WTC11 (cell line): ENCODE measurements around the gene SAA1. TPM values are rescaled to one million over a fixed set of nuclear protein-coding genes. Genes with fewer than 3 reads are reported as not detected.

Source experiments
- ATAC-seq: fragments of 200-7000 bp; cut with Tn5 transposase; 2 replicates; pipeline ENCODE4 v1.10.0; 2021; ENCODE audit warnings: mild to moderate bottlenecking, moderate library complexity
- CTCF ChIA-PET: fragments of 300-600 bp; sonication (Branson Sonifier 250); formaldehyde crosslinking; loops from one replicate; lab custom pipeline; 2021; ENCODE audit warnings: antibody characterized with exemption; lab: Charles Lee
- POLR2A ChIA-PET: fragments of 350-600 bp; sonication (Branson Sonifier 250); formaldehyde crosslinking; loops from one replicate; lab custom pipeline; 2021; ENCODE audit warnings: antibody characterized with exemption; lab: Charles Lee
- DNase-seq: peaks from one replicate; pipeline ENCODE4 v3.0.0; 2021; ENCODE audit warnings: low spot score
- H3K27ac Mint-ChIP-seq: 2 replicates; pipeline ENCODE4 v1.8.0; 2021; ENCODE audit warnings: mixed read lengths
- H3K27me3 Mint-ChIP-seq: 2 replicates; pipeline ENCODE4 v1.8.0; 2021; ENCODE audit warnings: low read depth, mild to moderate bottlenecking, moderate library complexity, mixed read lengths
- H3K36me3 Mint-ChIP-seq: 2 replicates; pipeline ENCODE4 v1.8.0; 2021; ENCODE audit warnings: mixed read lengths
- H3K4me1 Mint-ChIP-seq: 2 replicates; pipeline ENCODE4 v1.8.0; 2022; ENCODE audit warnings: mixed read lengths
- H3K4me3 Mint-ChIP-seq: 2 replicates; pipeline ENCODE4 v1.8.0; 2021; ENCODE audit warnings: mild to moderate bottlenecking, moderate library complexity, mixed read lengths
- H3K9me3 Mint-ChIP-seq: 2 replicates; pipeline ENCODE4 v1.8.0; 2021; ENCODE audit warnings: mixed read lengths
- ATF1 ChIP-seq: sonication (generic); formaldehyde crosslinking; IDR thresholded peaks from 2 replicates; pipeline ENCODE4 v1.8.1; 2023; ENCODE audit warnings: mild to moderate bottlenecking, moderate library complexity, missing genetic modification reagents
- CREM ChIP-seq: sonication (generic); formaldehyde crosslinking; IDR thresholded peaks from 2 replicates; pipeline ENCODE4 v1.8.1; 2022; ENCODE audit warnings: mild to moderate bottlenecking, missing genetic modification reagents, moderate library complexity
- ELF4 ChIP-seq: sonication (generic); formaldehyde crosslinking; IDR thresholded peaks from 2 replicates; pipeline ENCODE4 v1.8.1; 2022; ENCODE audit warnings: low read depth, mild to moderate bottlenecking, moderate library complexity, missing genetic modification reagents
- FOXP1 ChIP-seq: sonication (generic); formaldehyde crosslinking; IDR thresholded peaks from 2 replicates; pipeline ENCODE4 v1.8.0; 2022; ENCODE audit warnings: missing genetic modification reagents, mild to moderate bottlenecking, moderate library complexity, borderline replicate concordance
- MXD4 ChIP-seq: fragments of 250-450 bp; sonication (Bioruptor Pico); IDR thresholded peaks from 2 replicates; pipeline ENCODE4 v1.8.0; 2021; ENCODE audit warnings: mild to moderate bottlenecking, moderate library complexity, borderline replicate concordance
- NFE2L1 ChIP-seq: sonication (generic); formaldehyde crosslinking; IDR thresholded peaks from 2 replicates; pipeline ENCODE4 v1.8.1; 2023; ENCODE audit warnings: missing genetic modification reagents
- PRRX2 ChIP-seq: fragments of 250-450 bp; sonication (Bioruptor Pico); IDR thresholded peaks from 2 replicates; pipeline ENCODE4 v1.8.0; 2021; ENCODE audit warnings: mild to moderate bottlenecking
- ZNF219 ChIP-seq: sonication (generic); formaldehyde crosslinking; IDR thresholded peaks from 2 replicates; pipeline ENCODE4 v1.8.0; 2023; ENCODE audit warnings: missing genetic modification reagents, mild to moderate bottlenecking, borderline replicate concordance
- ZNF232 ChIP-seq: sonication (generic); formaldehyde crosslinking; IDR thresholded peaks from 2 replicates; pipeline ENCODE4 v1.8.0; 2022; ENCODE audit warnings: mild to moderate bottlenecking, missing genetic modification reagents
- total RNA-seq: library from RNA; stranded (reverse); gene quantifications from 3 replicates; pipeline ENCODE4 v1.2.3, GENCODE V29; 2021
- TF ChIP-seq, protein P1 (sequence below): fragments of 250-450 bp; sonication (Bioruptor Pico); IDR thresholded peaks from 2 replicates; pipeline ENCODE4 v1.9.0; 2021; ENCODE audit warnings: moderate library complexity, mild to moderate bottlenecking, inconsistent platforms, borderline replicate concordance
- TF ChIP-seq, protein P2 (sequence below): sonication (generic); formaldehyde crosslinking; IDR thresholded peaks from 2 replicates; pipeline ENCODE4 v1.8.1; 2023; ENCODE audit warnings: mild to moderate bottlenecking, missing genetic modification reagents
- TF ChIP-seq, protein P3 (sequence below): sonication (generic); formaldehyde crosslinking; IDR thresholded peaks from 2 replicates; pipeline ENCODE4 v1.8.1; 2023; ENCODE audit warnings: mild to moderate bottlenecking, moderate library complexity, missing genetic modification reagents
- TF ChIP-seq, protein P4 (sequence below): sonication (generic); formaldehyde crosslinking; IDR thresholded peaks from 2 replicates; pipeline ENCODE4 v1.8.0; 2022; ENCODE audit warnings: mild to moderate bottlenecking, missing genetic modification reagents
- TF ChIP-seq, protein P5 (sequence below): sonication (generic); formaldehyde crosslinking; IDR thresholded peaks from 2 replicates; pipeline ENCODE4 v1.8.1; 2023; ENCODE audit warnings: mild to moderate bottlenecking, missing genetic modification reagents, moderate library complexity
- TF ChIP-seq, protein P6 (sequence below): sonication (generic); formaldehyde crosslinking; IDR thresholded peaks from 2 replicates; pipeline ENCODE4 v1.8.0; 2022; ENCODE audit warnings: missing genetic modification reagents
- TF ChIP-seq, protein P7 (sequence below): sonication (generic); formaldehyde crosslinking; IDR thresholded peaks from 2 replicates; pipeline ENCODE4 v1.8.0; 2023; ENCODE audit warnings: missing genetic modification reagents, mild to moderate bottlenecking, borderline replicate concordance

SAA1 gene
- total RNA-seq, 1 experiment from 2014 or later, result 7.7 TPM

DNA sequence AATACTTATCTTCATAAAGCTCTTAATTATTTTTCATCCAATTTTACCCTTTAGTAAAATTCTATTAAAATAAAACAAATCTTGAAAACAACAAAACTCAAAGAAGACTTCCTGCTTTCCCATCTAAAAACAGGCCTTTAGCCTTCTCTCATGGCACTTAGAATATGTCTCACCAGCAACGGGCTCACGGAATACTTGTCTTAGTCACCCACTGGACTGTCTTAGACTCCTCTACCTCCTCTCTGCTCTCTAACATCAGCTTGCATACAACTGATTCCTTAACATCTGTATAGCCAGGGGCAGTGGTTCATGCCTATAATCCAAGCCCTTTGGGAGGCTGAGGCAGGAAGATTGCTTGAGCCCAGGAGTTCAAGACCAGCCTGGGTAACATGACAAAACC, 42.2 kb downstream of the SAA1 start:
- ATAC-seq, result no peak
- peaks cover 63% of the 10 kb centered on the region for H3K36me3 Mint-ChIP-seq
- H3K27me3 Mint-ChIP-seq, result no peaks in the 10 kb centered on the region
- H3K27ac Mint-ChIP-seq, result no peak overlapping the region
- POLR2A ChIA-PET, result no interaction called here
- H3K9me3 Mint-ChIP-seq, result no peaks in the 10 kb centered on the region
- TF ChIP-seq, protein P1, sequence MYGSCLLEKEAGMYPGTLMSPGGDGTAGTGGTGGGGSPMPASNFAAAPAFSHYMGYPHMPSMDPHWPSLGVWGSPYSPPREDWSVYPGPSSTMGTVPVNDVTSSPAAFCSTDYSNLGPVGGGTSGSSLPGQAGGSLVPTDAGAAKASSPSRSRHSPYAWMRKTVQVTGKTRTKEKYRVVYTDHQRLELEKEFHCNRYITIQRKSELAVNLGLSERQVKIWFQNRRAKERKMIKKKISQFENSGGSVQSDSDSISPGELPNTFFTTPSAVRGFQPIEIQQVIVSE (CRISPR knock-in tag), result no peak
- TF ChIP-seq, protein P2, sequence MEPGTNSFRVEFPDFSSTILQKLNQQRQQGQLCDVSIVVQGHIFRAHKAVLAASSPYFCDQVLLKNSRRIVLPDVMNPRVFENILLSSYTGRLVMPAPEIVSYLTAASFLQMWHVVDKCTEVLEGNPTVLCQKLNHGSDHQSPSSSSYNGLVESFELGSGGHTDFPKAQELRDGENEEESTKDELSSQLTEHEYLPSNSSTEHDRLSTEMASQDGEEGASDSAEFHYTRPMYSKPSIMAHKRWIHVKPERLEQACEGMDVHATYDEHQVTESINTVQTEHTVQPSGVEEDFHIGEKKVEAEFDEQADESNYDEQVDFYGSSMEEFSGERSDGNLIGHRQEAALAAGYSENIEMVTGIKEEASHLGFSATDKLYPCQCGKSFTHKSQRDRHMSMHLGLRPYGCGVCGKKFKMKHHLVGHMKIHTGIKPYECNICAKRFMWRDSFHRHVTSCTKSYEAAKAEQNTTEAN, result no peak
- TF ChIP-seq PRRX2 (CRISPR knock-in tag), result no peak
- TF ChIP-seq ZNF232 (CRISPR knock-in tag), result no peak
- TF ChIP-seq FOXP1 (CRISPR knock-in tag), result no peak
- no peak for TF ChIP-seq CREM (CRISPR knock-in tag)
- TF ChIP-seq, protein P3, sequence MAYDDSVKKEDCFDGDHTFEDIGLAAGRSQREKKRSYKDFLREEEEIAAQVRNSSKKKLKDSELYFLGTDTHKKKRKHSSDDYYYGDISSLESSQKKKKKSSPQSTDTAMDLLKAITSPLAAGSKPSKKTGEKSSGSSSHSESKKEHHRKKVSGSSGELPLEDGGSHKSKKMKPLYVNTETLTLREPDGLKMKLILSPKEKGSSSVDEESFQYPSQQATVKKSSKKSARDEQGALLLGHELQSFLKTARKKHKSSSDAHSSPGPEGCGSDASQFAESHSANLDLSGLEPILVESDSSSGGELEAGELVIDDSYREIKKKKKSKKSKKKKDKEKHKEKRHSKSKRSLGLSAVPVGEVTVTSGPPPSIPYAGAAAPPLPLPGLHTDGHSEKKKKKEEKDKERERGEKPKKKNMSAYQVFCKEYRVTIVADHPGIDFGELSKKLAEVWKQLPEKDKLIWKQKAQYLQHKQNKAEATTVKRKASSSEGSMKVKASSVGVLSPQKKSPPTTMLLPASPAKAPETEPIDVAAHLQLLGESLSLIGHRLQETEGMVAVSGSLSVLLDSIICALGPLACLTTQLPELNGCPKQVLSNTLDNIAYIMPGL (CRISPR knock-in tag), result no peak
- TF ChIP-seq, protein P4, sequence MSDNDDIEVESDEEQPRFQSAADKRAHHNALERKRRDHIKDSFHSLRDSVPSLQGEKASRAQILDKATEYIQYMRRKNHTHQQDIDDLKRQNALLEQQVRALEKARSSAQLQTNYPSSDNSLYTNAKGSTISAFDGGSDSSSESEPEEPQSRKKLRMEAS (CRISPR knock-in tag), result no peak
- no peak for TF ChIP-seq MXD4 (CRISPR knock-in tag)
- TF ChIP-seq ELF4 (CRISPR knock-in tag), result no peak
- no peak for TF ChIP-seq ZNF219 (CRISPR knock-in tag)
- TF ChIP-seq, protein P5, sequence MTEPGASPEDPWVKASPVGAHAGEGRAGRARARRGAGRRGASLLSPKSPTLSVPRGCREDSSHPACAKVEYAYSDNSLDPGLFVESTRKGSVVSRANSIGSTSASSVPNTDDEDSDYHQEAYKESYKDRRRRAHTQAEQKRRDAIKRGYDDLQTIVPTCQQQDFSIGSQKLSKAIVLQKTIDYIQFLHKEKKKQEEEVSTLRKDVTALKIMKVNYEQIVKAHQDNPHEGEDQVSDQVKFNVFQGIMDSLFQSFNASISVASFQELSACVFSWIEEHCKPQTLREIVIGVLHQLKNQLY (CRISPR knock-in tag), result no peak
- TF ChIP-seq, protein P6, sequence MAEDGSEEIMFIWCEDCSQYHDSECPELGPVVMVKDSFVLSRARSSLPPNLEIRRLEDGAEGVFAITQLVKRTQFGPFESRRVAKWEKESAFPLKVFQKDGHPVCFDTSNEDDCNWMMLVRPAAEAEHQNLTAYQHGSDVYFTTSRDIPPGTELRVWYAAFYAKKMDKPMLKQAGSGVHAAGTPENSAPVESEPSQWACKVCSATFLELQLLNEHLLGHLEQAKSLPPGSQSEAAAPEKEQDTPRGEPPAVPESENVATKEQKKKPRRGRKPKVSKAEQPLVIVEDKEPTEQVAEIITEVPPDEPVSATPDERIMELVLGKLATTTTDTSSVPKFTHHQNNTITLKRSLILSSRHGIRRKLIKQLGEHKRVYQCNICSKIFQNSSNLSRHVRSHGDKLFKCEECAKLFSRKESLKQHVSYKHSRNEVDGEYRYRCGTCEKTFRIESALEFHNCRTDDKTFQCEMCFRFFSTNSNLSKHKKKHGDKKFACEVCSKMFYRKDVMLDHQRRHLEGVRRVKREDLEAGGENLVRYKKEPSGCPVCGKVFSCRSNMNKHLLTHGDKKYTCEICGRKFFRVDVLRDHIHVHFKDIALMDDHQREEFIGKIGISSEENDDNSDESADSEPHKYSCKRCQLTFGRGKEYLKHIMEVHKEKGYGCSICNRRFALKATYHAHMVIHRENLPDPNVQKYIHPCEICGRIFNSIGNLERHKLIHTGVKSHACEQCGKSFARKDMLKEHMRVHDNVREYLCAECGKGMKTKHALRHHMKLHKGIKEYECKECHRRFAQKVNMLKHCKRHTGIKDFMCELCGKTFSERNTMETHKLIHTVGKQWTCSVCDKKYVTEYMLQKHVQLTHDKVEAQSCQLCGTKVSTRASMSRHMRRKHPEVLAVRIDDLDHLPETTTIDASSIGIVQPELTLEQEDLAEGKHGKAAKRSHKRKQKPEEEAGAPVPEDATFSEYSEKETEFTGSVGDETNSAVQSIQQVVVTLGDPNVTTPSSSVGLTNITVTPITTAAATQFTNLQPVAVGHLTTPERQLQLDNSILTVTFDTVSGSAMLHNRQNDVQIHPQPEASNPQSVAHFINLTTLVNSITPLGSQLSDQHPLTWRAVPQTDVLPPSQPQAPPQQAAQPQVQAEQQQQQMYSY (CRISPR knock-in tag), result no peak
- TF ChIP-seq, protein P7, sequence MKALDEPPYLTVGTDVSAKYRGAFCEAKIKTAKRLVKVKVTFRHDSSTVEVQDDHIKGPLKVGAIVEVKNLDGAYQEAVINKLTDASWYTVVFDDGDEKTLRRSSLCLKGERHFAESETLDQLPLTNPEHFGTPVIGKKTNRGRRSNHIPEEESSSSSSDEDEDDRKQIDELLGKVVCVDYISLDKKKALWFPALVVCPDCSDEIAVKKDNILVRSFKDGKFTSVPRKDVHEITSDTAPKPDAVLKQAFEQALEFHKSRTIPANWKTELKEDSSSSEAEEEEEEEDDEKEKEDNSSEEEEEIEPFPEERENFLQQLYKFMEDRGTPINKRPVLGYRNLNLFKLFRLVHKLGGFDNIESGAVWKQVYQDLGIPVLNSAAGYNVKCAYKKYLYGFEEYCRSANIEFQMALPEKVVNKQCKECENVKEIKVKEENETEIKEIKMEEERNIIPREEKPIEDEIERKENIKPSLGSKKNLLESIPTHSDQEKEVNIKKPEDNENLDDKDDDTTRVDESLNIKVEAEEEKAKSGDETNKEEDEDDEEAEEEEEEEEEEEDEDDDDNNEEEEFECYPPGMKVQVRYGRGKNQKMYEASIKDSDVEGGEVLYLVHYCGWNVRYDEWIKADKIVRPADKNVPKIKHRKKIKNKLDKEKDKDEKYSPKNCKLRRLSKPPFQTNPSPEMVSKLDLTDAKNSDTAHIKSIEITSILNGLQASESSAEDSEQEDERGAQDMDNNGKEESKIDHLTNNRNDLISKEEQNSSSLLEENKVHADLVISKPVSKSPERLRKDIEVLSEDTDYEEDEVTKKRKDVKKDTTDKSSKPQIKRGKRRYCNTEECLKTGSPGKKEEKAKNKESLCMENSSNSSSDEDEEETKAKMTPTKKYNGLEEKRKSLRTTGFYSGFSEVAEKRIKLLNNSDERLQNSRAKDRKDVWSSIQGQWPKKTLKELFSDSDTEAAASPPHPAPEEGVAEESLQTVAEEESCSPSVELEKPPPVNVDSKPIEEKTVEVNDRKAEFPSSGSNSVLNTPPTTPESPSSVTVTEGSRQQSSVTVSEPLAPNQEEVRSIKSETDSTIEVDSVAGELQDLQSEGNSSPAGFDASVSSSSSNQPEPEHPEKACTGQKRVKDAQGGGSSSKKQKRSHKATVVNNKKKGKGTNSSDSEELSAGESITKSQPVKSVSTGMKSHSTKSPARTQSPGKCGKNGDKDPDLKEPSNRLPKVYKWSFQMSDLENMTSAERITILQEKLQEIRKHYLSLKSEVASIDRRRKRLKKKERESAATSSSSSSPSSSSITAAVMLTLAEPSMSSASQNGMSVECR (CRISPR knock-in tag), result no peak
- TF ChIP-seq NFE2L1, result no peak
- TF ChIP-seq ATF1, result no peak
- TF ChIP-seq, all 79 proteins: peak for 0
- no peak for DNase-seq
- H3K4me3 Mint-ChIP-seq, result no peak overlapping the region
- no peaks in the 10 kb centered on the region for H3K4me1 Mint-ChIP-seq
- CTCF ChIA-PET, result no interaction called here
